T-cell (primary cell): ENCODE results near the gene PET100. TPM values are rescaled to one million over a fixed set of nuclear protein-coding genes. Genes with fewer than 3 reads are reported as not detected.

Experiments
- ATAC-seq, 4 experiments: fragments of 200-7000 bp in 3 of 4; fragments of 150-1000 bp in 1 of 4; cut with Tn5 transposase; replicated peaks in 1 of 4; 1 replicate in 3 of 4; 2 replicates in 1 of 4; pipeline ENCODE4 v1.10.0; 2021; ENCODE audit warnings: moderate library complexity in 3 of 4, mild to moderate bottlenecking in 2 of 4, moderate number of reproducible peaks in 1 of 4
- CTCF ChIA-PET, 2 donors: fragments of 300-600 bp; sonication (Branson Sonifier 250); formaldehyde crosslinking; loops; one replicate each; lab custom pipeline; 2022; ENCODE audit warnings: antibody characterized with exemption in 2 of 2; lab: Charles Lee
- POLR2A ChIA-PET, 2 donors: fragments of 300-600 bp; sonication (Branson Sonifier 250); formaldehyde crosslinking; loops; one replicate each; lab custom pipeline; 2022; ENCODE audit warnings: antibody characterized with exemption in 2 of 2; lab: Charles Lee
- DNase-seq, 35 experiments: peaks; one replicate each; pipeline versions ENCODE4 v3.0.0 to v3.0.0-alpha.2; 2013 to 2023
- H3K27ac ChIP-seq: one replicate; pipeline ENCODE4 v1.5.1; 2013; ENCODE audit warnings: low read length
- H3K27me3 ChIP-seq, 2 experiments: replicated peaks in 1 of 2; 1 replicate in 1 of 2; 2 replicates in 1 of 2; pipeline versions ENCODE4 v1.6.1 to v1.7.0; 2013; ENCODE audit warnings: low read length in 1 of 2, mixed read lengths in 1 of 2; ENCODE audit not compliant: control insufficient read depth in 2 of 2, insufficient read depth in 2 of 2; ENCODE audit errors: extremely low read depth in 1 of 2
- H3K36me3 ChIP-seq, 2 donors: 1 replicate in 1 of 2; 2 replicates in 1 of 2; pipeline versions ENCODE4 v1.6.1 to v1.7.0; 2013; ENCODE audit warnings: low read length in 1 of 2; ENCODE audit not compliant: control insufficient read depth in 2 of 2, insufficient read depth in 1 of 2; ENCODE audit errors: extremely low read depth in 1 of 2
- H3K4me1 ChIP-seq, 2 experiments: 1 replicate in 1 of 2; 2 replicates in 1 of 2; pipeline versions ENCODE4 v1.6.1 to v1.7.0; 2013; ENCODE audit warnings: low read length in 2 of 2, mixed read lengths in 1 of 2; ENCODE audit not compliant: insufficient read depth in 2 of 2, control insufficient read depth in 1 of 2; ENCODE audit errors: extremely low read depth in 1 of 2
- H3K4me3 ChIP-seq, 2 donors: 1 replicate in 1 of 2; 2 replicates in 1 of 2; pipeline versions ENCODE4 v1.5.1 to v1.7.0; 2013; ENCODE audit warnings: mild to moderate bottlenecking in 2 of 2, low read length in 1 of 2, moderate library complexity in 1 of 2; ENCODE audit not compliant: control insufficient read depth in 1 of 2; ENCODE audit errors: extremely low read depth in 1 of 2
- H3K9me3 ChIP-seq: 2 replicates; pipeline ENCODE4 v1.7.0; 2013
- H3K27ac Mint-ChIP-seq, 2 donors: one replicate each; pipeline ENCODE4 v1.8.0; 2020 to 2021; ENCODE audit warnings: mild to moderate bottlenecking in 2 of 2, mixed read lengths in 2 of 2
- H3K27me3 Mint-ChIP-seq, 2 donors: one replicate each; pipeline ENCODE4 v1.8.0; 2021 to 2022; ENCODE audit warnings: mixed read lengths in 2 of 2
- H3K36me3 Mint-ChIP-seq: one replicate; pipeline ENCODE4 v1.8.0; 2021; ENCODE audit warnings: mixed read lengths
- H3K4me1 Mint-ChIP-seq, 3 donors: one replicate each; pipeline ENCODE4 v1.8.0; 2020 to 2022; ENCODE audit warnings: mixed read lengths in 3 of 3, mild to moderate bottlenecking in 1 of 3
- H3K4me3 Mint-ChIP-seq, 3 donors: one replicate each; pipeline ENCODE4 v1.8.0; 2020 to 2022; ENCODE audit warnings: mild to moderate bottlenecking in 3 of 3, mixed read lengths in 3 of 3, moderate library complexity in 3 of 3
- H3K9me3 Mint-ChIP-seq, 3 donors: one replicate each; pipeline ENCODE4 v1.8.0; 2020 to 2022; ENCODE audit warnings: mixed read lengths in 3 of 3
- WGBS: methylation state at CpG from one replicate; pipeline ENCODE4 v1.1.5; 2013; ENCODE audit warnings: missing lambda C conversion rate; ENCODE audit not compliant: insufficient coverage; 5-methylcytosine and 5-hydroxymethylcytosine counted together
- total RNA-seq, 35 experiments: library from RNA in 6 of 35; stranded (reverse) in 6 of 35; fragments of 120-200 nt in 1 of 35; gene quantifications; one replicate each; pipeline versions ENCODE4 v1.2.1 to v1.2.4 and lab custom pipeline; 2013 to 2026

PET100 gene, protein sequence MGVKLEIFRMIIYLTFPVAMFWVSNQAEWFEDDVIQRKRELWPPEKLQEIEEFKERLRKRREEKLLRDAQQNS
- total RNA-seq (100 to 1,000 TPM; 105 to 139 (median 110) TPM), total RNA-seq (lab: John Stamatoyannopoulos, UW) (2.5 to 12.0 (median 7.3) reads per million in 29 experiments)
- 88.6 TPM for total RNA-seq (2013)

DNA sequence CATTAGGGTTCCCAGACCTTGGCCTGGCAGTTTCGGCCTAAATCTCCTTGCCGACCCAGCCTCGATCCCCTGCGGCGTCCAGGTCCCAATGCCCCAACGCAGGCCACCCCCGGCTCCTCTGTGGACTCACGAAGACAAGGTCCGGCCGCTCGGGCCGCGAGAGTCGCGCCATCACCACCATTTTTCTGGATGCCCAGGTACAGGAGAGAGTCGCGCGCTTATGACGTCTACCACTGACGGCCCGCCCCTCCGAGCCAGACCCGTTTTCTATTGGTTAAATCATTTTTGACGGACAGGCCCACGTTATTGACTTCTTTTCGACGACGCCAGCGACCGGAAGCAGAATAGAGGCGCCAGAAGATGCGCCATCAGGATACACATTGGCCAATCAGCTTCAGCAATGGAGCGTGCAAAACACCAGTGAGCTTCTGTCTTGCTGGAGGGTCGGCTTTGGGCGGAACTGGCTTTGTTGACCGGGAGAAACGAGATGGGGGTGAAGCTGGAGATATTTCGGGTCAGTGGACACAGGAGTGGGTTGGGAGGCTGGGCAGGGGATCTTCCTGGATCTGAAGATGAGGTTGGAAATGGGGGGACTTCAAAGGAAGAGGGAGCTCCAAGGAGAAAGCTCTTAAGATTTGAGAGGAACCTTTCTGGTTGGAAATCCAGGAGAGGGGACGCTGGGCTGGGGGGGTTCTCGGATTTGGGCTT is at the start of gene PET100, which contains the start of gene XAB2:
Gene PET100, plus strand, starts transcription at position 447 of the 708 bp plus-strand sequence. Its CDS starts 41 bp downstream, at position 488.
Gene XAB2, minus strand, starts transcription at position 199 of the 708 bp plus-strand sequence. Its CDS starts 18 bp downstream, at position 181.
- H3K27ac Mint-ChIP-seq, result peak within 1 kb of the TSS; percentile 98
- peaks cover 39 to 48% (median 45%) of the 10 kb centered on the region in 3 donors for H3K4me1 Mint-ChIP-seq
- H3K4me1 ChIP-seq, result peaks cover 13 to 45% of the 10 kb centered on the region in 2 experiments
- H3K27ac ChIP-seq, result peak within 1 kb of the TSS; percentile 86
- H3K9me3 ChIP-seq, result no peaks in the 10 kb centered on the region
- H3K36me3 Mint-ChIP-seq, result peaks cover 4% of the 10 kb centered on the region
- H3K9me3 Mint-ChIP-seq, result no peaks in the 10 kb centered on the region
- DNase-seq, result peak; percentile 87 to 98 (median 94)
- H3K4me3 Mint-ChIP-seq, result peak within 1 kb of the TSS; percentile 90 to 99 (median 96)
- H3K27me3 ChIP-seq, result no peaks in the 10 kb centered on the region
- H3K27me3 Mint-ChIP-seq, result no peaks in the 10 kb centered on the region
- peak; percentile 92 to 98 (median 96) for ATAC-seq
- 0% methylated on average over 40 of the region's 40 CpGs for WGBS
- peak within 1 kb of the TSS; percentile 90 to 99 for H3K4me3 ChIP-seq
- H3K36me3 ChIP-seq, result peaks cover 3 to 44% of the 10 kb centered on the region in 2 donors
- ChIA-PET CTCF (interaction anchor here in 1 of 2 donors (0.6 to 2.0 kb wide), 11 partner anchors 13 to 560 kb away, joined by 3 to 15 read pairs (median 3); partner anchors contain the start of genes MAP2K7, MCOLN1, TIMM44 and TRAPPC5), POLR2A (interaction anchor here (0.5 to 1.2 kb wide), 8 partner anchors 8 to 1896 kb away, joined by 3 to 5 read pairs (median 4); partner anchors contain the start of gene SNAPC2 (in 1 of the 2))

DNA sequence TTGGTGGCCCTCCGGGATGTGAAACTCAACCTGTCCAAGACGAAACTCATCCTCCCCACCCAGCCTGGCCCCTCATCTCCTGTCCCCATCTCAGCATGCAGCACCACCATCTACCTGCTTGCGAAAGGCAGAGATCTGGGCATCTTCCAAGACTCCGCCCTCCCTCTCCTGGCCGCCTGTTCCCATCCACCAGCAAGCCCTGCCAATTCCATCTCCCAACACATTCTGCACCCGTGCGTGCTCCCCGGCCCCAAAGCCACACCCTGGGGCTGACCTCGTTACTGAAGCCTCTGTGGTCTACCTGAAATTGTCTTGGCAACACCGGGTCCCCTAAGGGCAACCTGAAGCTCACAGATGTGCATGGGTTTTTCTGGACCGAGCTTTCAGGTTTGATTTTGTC is 47.1 kb upstream of the PET100 start:
- Mint-ChIP-seq H3K4me3 (no peak overlapping the region), H3K27me3 (peaks cover 0 to 4% of the 10 kb centered on the region in 2 donors), H3K4me1 (no peaks in the 10 kb centered on the region), H3K9me3 (no peaks in the 10 kb centered on the region), H3K36me3 (no peaks in the 10 kb centered on the region), H3K27ac (no peak overlapping the region)
- POLR2A ChIA-PET, result no interaction called here
- Histone ChIP-seq H3K9me3 (no peaks in the 10 kb centered on the region), H3K27me3 (peaks cover 0 to 17% of the 10 kb centered on the region in 2 experiments), H3K36me3 (no peaks in the 10 kb centered on the region), H3K27ac (no peak overlapping the region), H3K4me3 (no peak overlapping the region), H3K4me1 (no peaks in the 10 kb centered on the region)
- ATAC-seq, result no peak
- CTCF ChIA-PET, result interaction anchor here (0.6 to 1.0 kb wide), 2 partner anchors 8 to 14 kb away, joined by 3 to 6 read pairs; no protein-coding TSS in a partner anchor
- DNase-seq, result no peak
- 67% methylated on average over 8 of the region's 11 CpGs for WGBS

DNA sequence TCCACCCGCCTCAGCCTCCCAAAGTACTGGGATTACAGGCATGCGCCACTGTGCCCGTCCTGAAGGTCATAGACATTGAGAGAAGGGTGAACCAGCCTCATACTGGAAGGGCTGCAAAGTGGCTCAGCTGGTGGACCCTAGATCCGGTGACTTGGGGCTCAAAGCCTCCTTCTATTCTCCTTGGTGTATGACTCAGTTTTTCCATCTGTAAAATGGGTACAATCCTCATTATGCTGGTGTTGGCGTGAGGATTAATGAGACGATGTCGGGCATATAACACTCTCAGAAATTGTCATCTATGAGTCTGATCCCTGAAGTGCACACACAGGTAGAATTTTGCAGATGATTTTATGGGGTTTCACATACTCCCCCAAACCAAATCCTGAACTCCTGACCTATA is 39.8 kb upstream of the PET100 start:
- ChIA-PET POLR2A (no interaction called here), CTCF (no interaction called here)
- no peaks in the 10 kb centered on the region for H3K9me3 Mint-ChIP-seq
- no peaks in the 10 kb centered on the region for H3K4me1 ChIP-seq
- H3K27ac Mint-ChIP-seq, result no peak overlapping the region
- H3K36me3 Mint-ChIP-seq, result no peaks in the 10 kb centered on the region
- no peaks in the 10 kb centered on the region for H3K4me1 Mint-ChIP-seq
- WGBS, result 100% methylated on average over 3 of the region's 7 CpGs
- H3K36me3 ChIP-seq, result no peaks in the 10 kb centered on the region
- no peaks in the 10 kb centered on the region for H3K9me3 ChIP-seq
- H3K27me3 ChIP-seq, result peaks cover 0 to 53% of the 10 kb centered on the region in 2 experiments
- DNase-seq (no peak), ATAC-seq (no peak)
- peaks cover 17 to 27% of the 10 kb centered on the region in 2 donors for H3K27me3 Mint-ChIP-seq
- no peak overlapping the region for H3K4me3 ChIP-seq
- H3K4me3 Mint-ChIP-seq, result no peak overlapping the region
- no peak overlapping the region for H3K27ac ChIP-seq

DNA sequence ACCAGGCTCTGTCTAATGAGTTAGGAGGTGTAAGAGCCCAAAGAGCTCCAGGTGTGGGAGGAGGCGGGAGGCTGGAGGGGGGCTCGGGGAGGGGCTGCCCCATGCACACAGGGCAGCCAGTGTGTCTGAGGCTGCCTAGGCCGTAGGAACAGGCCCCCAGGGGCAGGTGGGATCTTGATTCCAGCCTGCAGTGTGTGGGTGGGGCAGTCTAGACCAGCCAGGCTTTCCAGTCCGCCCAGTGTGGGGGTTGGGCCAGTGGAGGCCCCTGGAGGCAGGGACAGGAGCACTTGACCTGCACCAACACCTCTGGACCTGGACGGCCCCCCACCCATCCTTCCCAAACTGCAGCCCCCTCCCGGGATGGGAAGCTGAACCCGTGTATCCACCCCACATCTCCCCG is 39.3 kb upstream of the PET100 start:
- ChIA-PET POLR2A (no interaction called here), CTCF (no interaction called here)
- WGBS, result 57% methylated on average over 7 of the region's 8 CpGs
- H3K9me3 Mint-ChIP-seq, result no peaks in the 10 kb centered on the region
- Histone ChIP-seq H3K4me1 (peaks cover 0 to under 1% of the 10 kb centered on the region in 2 experiments), H3K27ac (no peak overlapping the region), H3K36me3 (no peaks in the 10 kb centered on the region), H3K27me3 (peaks cover 0 to 58% of the 10 kb centered on the region in 2 experiments), H3K9me3 (no peaks in the 10 kb centered on the region), H3K4me3 (no peak overlapping the region)
- H3K4me1 Mint-ChIP-seq, result peaks cover 2 to 4% (median 2%) of the 10 kb centered on the region in 3 donors
- H3K36me3 Mint-ChIP-seq, result no peaks in the 10 kb centered on the region
- no peak overlapping the region for H3K27ac Mint-ChIP-seq
- H3K4me3 Mint-ChIP-seq, result no peak overlapping the region
- H3K27me3 Mint-ChIP-seq, result peaks cover 21 to 32% of the 10 kb centered on the region in 2 donors
- ATAC-seq, result no peak
- no peak for DNase-seq

DNA sequence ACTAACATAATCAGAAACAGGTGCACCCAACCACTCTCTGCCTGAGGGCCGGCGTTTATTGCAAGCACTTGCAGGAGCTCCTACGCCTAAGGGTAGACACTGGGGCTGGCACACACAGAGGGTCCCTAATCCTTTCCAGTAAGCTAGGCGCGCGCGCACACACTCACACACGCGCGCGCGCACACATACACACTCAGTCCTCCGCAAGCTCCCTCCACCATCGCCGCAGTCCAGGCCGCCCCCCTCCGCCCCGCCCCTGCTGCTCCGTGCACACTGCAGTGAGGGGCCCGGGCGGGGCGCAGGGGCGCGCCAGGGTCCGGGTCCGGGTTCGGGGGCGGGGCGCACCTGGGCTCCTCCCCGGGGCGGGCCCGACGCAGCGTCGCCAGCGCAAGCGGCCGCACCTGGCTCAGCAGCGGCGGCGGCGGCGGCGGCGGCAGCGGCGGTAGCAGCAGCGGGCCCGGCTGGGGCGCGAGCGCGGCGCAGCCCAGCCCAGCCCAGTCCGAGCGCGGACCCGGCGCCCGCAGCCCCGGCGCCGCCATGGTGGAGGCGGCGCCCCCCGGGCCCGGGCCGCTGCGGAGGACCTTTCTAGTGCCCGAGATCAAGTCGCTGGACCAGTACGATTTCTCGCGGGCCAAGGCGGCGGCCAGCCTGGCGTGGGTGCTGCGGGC is 34.0 kb upstream of the PET100 start, which contains the start of gene CAMSAP3:
Gene CAMSAP3, plus strand, starts transcription at position 398 of the 668 bp plus-strand sequence. Its CDS starts 140 bp downstream, at position 538.
- Mint-ChIP-seq H3K4me1 (peaks cover 5 to 7% (median 6%) of the 10 kb centered on the region in 3 donors), H3K4me3 (peak within 1 kb of the TSS; percentile 56 to 78 (median 65)), H3K9me3 (no peaks in the 10 kb centered on the region), H3K27me3 (peaks cover 37 to 51% of the 10 kb centered on the region in 2 donors), H3K27ac (no peak within 1 kb of the TSS), H3K36me3 (no peaks in the 10 kb centered on the region)
- WGBS, result under 1% methylated on average over 73 of the region's 78 CpGs
- Histone ChIP-seq H3K4me1 (peaks cover 0 to 10% of the 10 kb centered on the region in 2 experiments), H3K27me3 (peaks cover 2 to 60% of the 10 kb centered on the region in 2 experiments), H3K36me3 (no peaks in the 10 kb centered on the region), H3K9me3 (no peaks in the 10 kb centered on the region), H3K4me3 (peak within 1 kb of the TSS in 1 of 2 donors; percentile 47), H3K27ac (no peak within 1 kb of the TSS)
- ATAC-seq (peak; percentile 86 to 89 (median 88)), DNase-seq (peak in 22 of 35 experiments; percentile 5 to 56 (median 28))
- POLR2A ChIA-PET, result interaction anchor here in 1 of 2 donors (0.5 kb wide), 1 partner anchor 36 kb away, joined by 8 read pairs; no protein-coding TSS in a partner anchor
- CTCF ChIA-PET, result no interaction called here
